ENCODE data around the gene TTC7B.

GRCh38 chr14:90799420-90799819, 16.8 kb downstream of the TTC7B start:
- TF ChIP-seq CTCF (IDR thresholded peaks at IDR 0.05) (no peak), POLR2AphosphoS5 (IDR thresholded peaks at IDR 0.05) (no peak), EP300 (IDR thresholded peaks at IDR 0.05) (no peak), POLR2A (IDR thresholded peaks at IDR 0.05) (no peak)
